Measurements from ENCODE around the gene BAIAP2. TPM values are rescaled to one million over a fixed set of nuclear protein-coding genes. Genes with fewer than 3 reads are reported as not detected.
A peak's percentile ranks its signal among the peaks of the same experiment; 100 is the strongest.

Gene BAIAP2
- total and polyA plus RNA-seq, 2 experiments from 2014 or later, result 27.1 to 49.7 TPM

DNA sequence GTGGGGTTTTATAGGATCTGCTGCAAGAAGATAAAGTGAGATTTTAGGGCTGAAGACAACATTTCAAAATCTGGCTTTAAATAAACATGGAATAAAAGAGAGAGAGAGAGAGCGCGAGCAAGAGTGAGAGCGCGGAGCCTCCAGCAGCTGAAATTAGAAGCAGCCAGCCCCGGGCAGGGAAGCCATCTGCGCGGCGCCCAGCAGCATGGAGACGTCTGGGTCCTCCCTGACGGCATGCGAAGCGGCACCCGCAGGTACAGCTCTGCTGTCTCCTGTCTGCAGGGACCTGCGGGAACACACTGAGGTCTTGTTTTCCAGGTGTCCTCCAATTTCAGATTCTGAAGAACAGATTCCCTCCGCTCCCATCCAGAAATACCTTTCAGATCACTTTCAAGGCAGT lies 7.9 kb upstream of the BAIAP2 start:
- no peak for TF ChIP-seq EZH2 (IDR thresholded peaks at IDR 0.05; ENCODE audit: borderline replicate concordance)
- no peak for TF ChIP-seq EZH2phosphoT487 (IDR thresholded peaks at IDR 0.05; ENCODE audit: low read depth, severe bottlenecking, unreplicated experiment)
- TF ChIP-seq, protein P1, sequence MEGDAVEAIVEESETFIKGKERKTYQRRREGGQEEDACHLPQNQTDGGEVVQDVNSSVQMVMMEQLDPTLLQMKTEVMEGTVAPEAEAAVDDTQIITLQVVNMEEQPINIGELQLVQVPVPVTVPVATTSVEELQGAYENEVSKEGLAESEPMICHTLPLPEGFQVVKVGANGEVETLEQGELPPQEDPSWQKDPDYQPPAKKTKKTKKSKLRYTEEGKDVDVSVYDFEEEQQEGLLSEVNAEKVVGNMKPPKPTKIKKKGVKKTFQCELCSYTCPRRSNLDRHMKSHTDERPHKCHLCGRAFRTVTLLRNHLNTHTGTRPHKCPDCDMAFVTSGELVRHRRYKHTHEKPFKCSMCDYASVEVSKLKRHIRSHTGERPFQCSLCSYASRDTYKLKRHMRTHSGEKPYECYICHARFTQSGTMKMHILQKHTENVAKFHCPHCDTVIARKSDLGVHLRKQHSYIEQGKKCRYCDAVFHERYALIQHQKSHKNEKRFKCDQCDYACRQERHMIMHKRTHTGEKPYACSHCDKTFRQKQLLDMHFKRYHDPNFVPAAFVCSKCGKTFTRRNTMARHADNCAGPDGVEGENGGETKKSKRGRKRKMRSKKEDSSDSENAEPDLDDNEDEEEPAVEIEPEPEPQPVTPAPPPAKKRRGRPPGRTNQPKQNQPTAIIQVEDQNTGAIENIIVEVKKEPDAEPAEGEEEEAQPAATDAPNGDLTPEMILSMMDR (IDR thresholded peaks at IDR 0.05; ENCODE audit: poor library complexity), result no peak
- Histone ChIP-seq H3K27ac (no peak overlapping the region), H3K36me3 (replicated peaks; ENCODE audit: insufficient read depth, low read depth) (no peaks in the 10 kb centered on the region), H3K4me2 (no peak overlapping the region), H3K4me1 (ENCODE audit: insufficient read depth) (peaks cover 14% of the 10 kb centered on the region), H2AFZ (no peak overlapping the region), H3K4me3 (no peak overlapping the region), H3K27me3 (no peaks in the 10 kb centered on the region), H3K9me3 (ENCODE audit: low read depth) (no peaks in the 10 kb centered on the region), H3K9me2 (replicated peaks; ENCODE audit: insufficient read depth) (no peaks in the 10 kb centered on the region), H4K20me1 (ENCODE audit: insufficient read depth, poor library complexity, severe bottlenecking) (no peaks in the 10 kb centered on the region), H3K79me2 (no peaks in the 10 kb centered on the region)
- peak; percentile 26 for DNase-seq (ENCODE audit: low spot score)
- WGBS (ENCODE audit: low lambda C conversion rate, missing lambda C conversion rate), result 59% methylated on average over 15 of the region's 15 CpGs

DNA sequence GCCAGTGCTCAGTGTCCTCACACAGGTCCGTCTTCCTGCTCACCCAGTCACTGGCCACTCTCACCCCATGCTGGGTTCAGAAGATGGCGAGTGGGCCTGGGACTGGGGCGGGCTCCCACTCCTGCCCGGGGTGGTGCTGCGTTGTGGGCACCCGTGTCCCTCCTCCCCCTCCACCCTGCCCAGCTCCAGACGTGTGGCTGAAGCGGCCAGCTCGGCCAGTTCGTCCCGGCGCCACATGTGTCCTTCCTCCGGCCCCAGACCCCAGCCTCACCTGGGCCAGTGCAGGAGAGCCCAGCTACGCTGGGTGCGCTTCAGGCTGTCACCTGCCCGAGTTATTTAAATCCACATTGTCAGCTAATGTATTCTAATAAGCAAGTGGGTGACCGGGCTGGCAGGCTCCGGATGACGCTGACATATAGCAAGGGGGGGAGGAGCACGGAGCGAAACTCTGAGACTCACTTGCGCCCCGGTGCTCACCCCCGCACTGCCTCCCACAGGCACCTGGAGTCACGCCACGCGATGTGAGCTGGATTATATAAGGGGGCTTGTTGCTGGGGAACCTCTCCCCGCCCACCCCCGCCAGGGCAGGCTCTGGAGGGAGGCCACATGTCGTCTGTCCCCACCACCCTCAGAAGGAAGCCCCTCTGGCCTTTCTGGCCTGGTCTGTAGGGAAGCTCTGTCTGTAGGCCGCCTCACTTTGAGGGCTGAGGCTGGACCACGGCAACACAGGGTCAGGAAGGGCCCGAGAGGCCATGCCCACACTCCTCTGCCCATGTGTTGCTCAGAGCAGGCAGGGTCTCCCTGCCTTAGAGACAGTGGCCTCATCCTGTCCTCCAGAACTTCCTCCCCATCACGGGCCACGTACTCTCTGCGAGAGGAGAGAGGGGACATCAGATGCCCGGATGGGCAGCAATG lies 7.1 kb upstream of the BAIAP2 start:
- peaks cover 14% of the 10 kb centered on the region for H3K4me1 ChIP-seq (ENCODE audit: insufficient read depth)
- WGBS (ENCODE audit: low lambda C conversion rate, missing lambda C conversion rate), result 87% methylated on average over 34 of the region's 37 CpGs
- TF ChIP-seq EZH2 (IDR thresholded peaks at IDR 0.05; ENCODE audit: borderline replicate concordance), result no peak
- TF ChIP-seq, protein P1 (IDR thresholded peaks at IDR 0.05; ENCODE audit: poor library complexity), result no peak
- no peak overlapping the region for H3K4me2 ChIP-seq
- H2AFZ ChIP-seq, result no peak overlapping the region
- H3K79me2 ChIP-seq, result no peaks in the 10 kb centered on the region
- H3K36me3 ChIP-seq (replicated peaks; ENCODE audit: insufficient read depth, low read depth), result no peaks in the 10 kb centered on the region
- no peak overlapping the region for H3K27ac ChIP-seq
- H3K9me2 ChIP-seq (replicated peaks; ENCODE audit: insufficient read depth), result no peaks in the 10 kb centered on the region
- H3K4me3 ChIP-seq, result no peak overlapping the region
- no peaks in the 10 kb centered on the region for H3K27me3 ChIP-seq
- no peaks in the 10 kb centered on the region for H3K9me3 ChIP-seq (ENCODE audit: low read depth)
- DNase-seq (ENCODE audit: low spot score), result peak; percentile 4
- no peaks in the 10 kb centered on the region for H4K20me1 ChIP-seq (ENCODE audit: insufficient read depth, poor library complexity, severe bottlenecking)

DNA sequence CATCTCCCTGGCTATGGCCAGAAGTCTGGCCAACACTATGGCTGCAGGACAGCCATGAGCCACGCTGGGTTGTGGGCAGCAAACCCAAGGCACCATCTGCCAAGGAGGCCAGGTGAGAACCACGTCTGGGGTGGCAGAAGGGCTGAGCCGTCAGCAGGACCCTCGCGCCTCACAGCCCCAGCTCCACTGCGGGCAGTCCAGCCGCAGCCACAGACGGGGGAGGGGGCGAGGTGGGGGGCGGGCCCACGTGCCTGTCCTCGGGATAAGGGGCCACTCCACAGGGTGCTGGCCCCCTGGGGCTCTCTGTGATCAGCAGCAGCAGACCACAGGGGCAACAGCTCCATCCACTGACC lies 6.5 kb upstream of the BAIAP2 start:
- Histone ChIP-seq H3K27me3 (no peaks in the 10 kb centered on the region), H3K79me2 (no peaks in the 10 kb centered on the region), H3K27ac (no peak overlapping the region), H3K4me2 (no peak overlapping the region), H3K9me3 (ENCODE audit: low read depth) (no peaks in the 10 kb centered on the region), H2AFZ (no peak overlapping the region), H3K4me3 (no peak overlapping the region), H4K20me1 (ENCODE audit: insufficient read depth, poor library complexity, severe bottlenecking) (no peaks in the 10 kb centered on the region), H3K4me1 (ENCODE audit: insufficient read depth) (peaks cover 17% of the 10 kb centered on the region), H3K9me2 (replicated peaks; ENCODE audit: insufficient read depth) (no peaks in the 10 kb centered on the region), H3K36me3 (replicated peaks; ENCODE audit: insufficient read depth, low read depth) (no peaks in the 10 kb centered on the region)
- TF ChIP-seq, protein P1 (IDR thresholded peaks at IDR 0.05; ENCODE audit: poor library complexity), result no peak
- TF ChIP-seq EZH2 (IDR thresholded peaks at IDR 0.05; ENCODE audit: borderline replicate concordance) (no peak), EZH2phosphoT487 (IDR thresholded peaks at IDR 0.05; ENCODE audit: low read depth, severe bottlenecking, unreplicated experiment) (no peak)
- DNase-seq (ENCODE audit: low spot score), result peak; percentile 5
- WGBS (ENCODE audit: low lambda C conversion rate, missing lambda C conversion rate), result 80% methylated on average over 3 of the region's 12 CpGs

Measured in hepatocyte (in vitro differentiated cells).